Measurements from ENCODE around the gene ETDB.
"Not testable (repeated sequence)": the region's sequence is repeated elsewhere in the genome, so short reads cannot be mapped to it uniquely, and the experiment has no call there.

Gene ETDB

GRCh38 chrX:135109554-135109953 lies 10.8 kb downstream of the ETDB start:
- ChIA-PET CTCF (no interaction called here), POLR2A (ENCODE audit: low non-redundant PET) (no interaction called here)
- H3K27ac ChIP-seq, result no peak overlapping the region
- no peak for DNase-seq (ENCODE audit: low spot score)
- TF ChIP-seq CTCF (conservative IDR thresholded peaks at IDR 0.05; ENCODE audit: low read depth), result no peak

DNA sequence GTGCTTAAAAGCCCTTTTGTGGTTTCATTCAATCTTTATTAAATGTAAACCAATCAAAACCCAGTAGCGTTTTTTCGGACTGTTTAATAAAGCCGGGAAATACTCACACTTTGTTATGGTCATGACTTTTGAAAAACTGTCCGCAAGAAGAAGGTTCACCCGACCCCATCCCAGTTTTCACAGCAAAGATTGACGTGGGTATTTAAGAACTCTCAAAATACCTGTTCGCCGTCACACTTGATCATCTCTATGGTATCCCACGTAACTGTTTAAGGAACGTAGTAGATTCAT lies 20.9 kb downstream of the ETDB start:
- ChIA-PET POLR2A (ENCODE audit: low non-redundant PET) (no interaction called here), CTCF (no interaction called here)
- H3K27ac ChIP-seq, result no peak overlapping the region

DNA sequence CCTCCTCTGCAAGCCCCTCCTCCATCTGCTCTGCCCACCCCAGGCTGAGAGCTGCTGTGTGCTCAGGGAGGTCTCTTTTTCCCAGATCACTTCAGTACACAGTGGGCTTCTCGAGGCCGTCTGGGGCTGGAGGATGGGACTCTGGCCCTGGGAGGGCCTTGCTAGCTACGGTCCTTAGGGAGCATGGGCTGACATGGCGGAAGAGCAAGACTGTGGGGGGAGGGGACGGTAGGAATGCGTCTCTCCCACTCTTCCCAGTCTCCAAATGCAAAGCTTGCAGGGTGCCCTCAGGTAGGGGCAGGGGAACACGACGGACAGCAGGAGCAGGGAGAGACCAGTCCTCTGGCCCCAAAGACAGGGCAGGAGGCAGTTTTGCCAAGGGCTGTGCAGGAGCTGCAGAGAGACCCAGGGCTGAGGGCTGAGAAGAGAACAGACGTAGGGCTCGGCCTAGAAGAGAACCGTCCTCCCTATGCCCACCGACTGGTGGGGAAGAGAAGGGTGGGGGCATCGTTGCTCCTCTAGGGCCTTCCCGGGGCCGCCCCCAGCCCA lies 23.1 kb downstream of the ETDB start:
- POLR2A ChIA-PET (ENCODE audit: low non-redundant PET); DNase-seq (ENCODE audit: low spot score); CTCF ChIA-PET; H3K27ac ChIP-seq: not testable (repeated sequence)

More for the DNA sequence above, 20.9 kb downstream of the ETDB start:
- no peak for TF ChIP-seq CTCF (conservative IDR thresholded peaks at IDR 0.05; ENCODE audit: low read depth)
- no peak for DNase-seq (ENCODE audit: low spot score)

DNA sequence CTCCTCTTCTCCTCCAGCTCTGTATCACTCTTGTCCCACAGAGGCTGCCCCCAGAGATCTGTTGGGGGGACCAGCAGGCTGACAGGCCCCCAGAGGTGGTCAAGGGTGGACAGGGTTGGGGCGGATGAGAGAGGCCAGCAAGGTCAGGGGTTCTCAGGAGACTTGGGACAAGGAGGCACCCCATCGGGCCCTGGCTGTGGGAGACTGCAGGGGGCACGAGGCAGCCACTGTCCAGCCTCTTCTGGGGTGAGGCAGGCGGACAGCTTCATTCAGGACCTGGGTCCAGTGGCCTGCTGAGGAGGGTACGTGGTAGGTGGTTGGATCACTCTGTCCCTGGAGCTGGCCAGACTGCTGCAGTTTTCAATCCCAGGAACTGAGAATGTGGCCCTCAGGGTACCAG lies 24.6 kb downstream of the ETDB start:
- no peak for TF ChIP-seq CTCF (conservative IDR thresholded peaks at IDR 0.05; ENCODE audit: low read depth)
- no peak for DNase-seq (ENCODE audit: low spot score)
- no peak overlapping the region for H3K27ac ChIP-seq
- CTCF ChIA-PET, result no interaction called here
- POLR2A ChIA-PET (ENCODE audit: low non-redundant PET), result no interaction called here

DNA sequence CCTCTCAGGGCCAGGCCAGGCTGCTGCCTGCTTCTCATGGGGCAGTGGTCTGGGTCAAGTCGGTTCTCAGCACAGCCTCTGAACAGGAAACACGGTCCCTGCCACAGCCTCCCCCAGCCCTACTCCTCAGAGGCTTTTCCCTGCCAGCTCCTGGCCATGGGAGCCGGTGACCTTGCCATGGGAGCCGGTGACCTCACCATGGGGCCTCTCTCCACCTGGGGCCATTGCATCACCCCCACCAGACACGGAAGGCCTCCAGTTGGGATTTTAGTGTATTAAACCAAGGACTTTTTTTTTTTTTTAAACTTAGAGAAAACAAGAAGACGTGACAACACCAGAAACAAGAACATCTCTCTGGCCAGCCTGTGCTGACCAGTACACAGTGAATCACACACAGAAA lies 25.6 kb downstream of the ETDB start:
- ChIA-PET POLR2A (ENCODE audit: low non-redundant PET) (no interaction called here), CTCF (no interaction called here)
- H3K27ac ChIP-seq, result no peak overlapping the region
- TF ChIP-seq CTCF (conservative IDR thresholded peaks at IDR 0.05; ENCODE audit: low read depth), result no peak
- no peak for DNase-seq (ENCODE audit: low spot score)

DNA sequence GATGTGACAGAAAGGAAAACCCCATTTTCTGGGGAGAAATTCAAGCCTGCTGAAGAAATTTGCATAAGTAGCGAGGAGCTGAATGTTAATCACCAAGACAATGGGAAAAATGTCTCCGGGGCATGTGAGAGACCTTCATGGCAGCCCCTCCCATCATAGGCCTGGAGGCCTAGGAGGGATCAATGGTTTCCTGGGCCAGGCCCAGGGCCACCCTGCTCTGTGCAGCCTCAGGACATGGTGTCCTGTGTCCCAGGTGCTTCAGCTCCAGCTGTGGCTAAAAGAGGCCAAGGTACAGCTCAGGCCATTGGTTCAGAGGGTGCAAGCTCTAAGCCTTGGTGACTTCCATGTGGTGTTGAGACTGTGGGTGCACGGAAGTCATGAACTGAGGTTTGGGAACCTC lies 31.2 kb downstream of the ETDB start:
- CTCF ChIA-PET, result no interaction called here
- no peak overlapping the region for H3K27ac ChIP-seq
- no peak for TF ChIP-seq CTCF (conservative IDR thresholded peaks at IDR 0.05; ENCODE audit: low read depth)

GRCh38 chrX:135087867-135088266 lies 32.5 kb downstream of the ETDB start:
- ChIA-PET CTCF (no interaction called here), POLR2A (ENCODE audit: low non-redundant PET) (no interaction called here)
- TF ChIP-seq CTCF (conservative IDR thresholded peaks at IDR 0.05; ENCODE audit: low read depth), result no peak
- no peak overlapping the region for H3K27ac ChIP-seq
- DNase-seq (ENCODE audit: low spot score), result no peak

More for the DNA sequence above, 31.2 kb downstream of the ETDB start:
- DNase-seq (ENCODE audit: low spot score), result no peak
- POLR2A ChIA-PET (ENCODE audit: low non-redundant PET), result no interaction called here

All from RWPE1 (cell line).